Measurements from ENCODE around the gene MLF1.

DNA sequence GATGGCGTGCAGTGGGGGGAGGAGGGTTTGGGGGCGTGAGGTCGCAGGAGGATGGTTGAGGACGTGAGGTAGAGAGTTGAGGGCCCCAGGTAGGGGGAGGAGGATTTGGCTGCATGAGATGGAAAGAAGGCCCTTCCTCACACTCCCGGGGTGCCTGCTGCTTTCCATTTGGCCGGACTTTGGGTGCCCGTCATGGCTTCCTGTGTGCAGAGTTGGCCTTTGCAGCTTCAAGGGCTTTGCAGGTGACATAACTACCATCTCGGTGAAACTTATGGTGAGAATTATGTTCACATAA, 1.7 kb downstream of the MLF1 start:
- TF ChIP-seq RAD21 (IDR thresholded peaks at IDR 0.05; ENCODE audit: low read depth): no peak
- TF ChIP-seq, protein P1, sequence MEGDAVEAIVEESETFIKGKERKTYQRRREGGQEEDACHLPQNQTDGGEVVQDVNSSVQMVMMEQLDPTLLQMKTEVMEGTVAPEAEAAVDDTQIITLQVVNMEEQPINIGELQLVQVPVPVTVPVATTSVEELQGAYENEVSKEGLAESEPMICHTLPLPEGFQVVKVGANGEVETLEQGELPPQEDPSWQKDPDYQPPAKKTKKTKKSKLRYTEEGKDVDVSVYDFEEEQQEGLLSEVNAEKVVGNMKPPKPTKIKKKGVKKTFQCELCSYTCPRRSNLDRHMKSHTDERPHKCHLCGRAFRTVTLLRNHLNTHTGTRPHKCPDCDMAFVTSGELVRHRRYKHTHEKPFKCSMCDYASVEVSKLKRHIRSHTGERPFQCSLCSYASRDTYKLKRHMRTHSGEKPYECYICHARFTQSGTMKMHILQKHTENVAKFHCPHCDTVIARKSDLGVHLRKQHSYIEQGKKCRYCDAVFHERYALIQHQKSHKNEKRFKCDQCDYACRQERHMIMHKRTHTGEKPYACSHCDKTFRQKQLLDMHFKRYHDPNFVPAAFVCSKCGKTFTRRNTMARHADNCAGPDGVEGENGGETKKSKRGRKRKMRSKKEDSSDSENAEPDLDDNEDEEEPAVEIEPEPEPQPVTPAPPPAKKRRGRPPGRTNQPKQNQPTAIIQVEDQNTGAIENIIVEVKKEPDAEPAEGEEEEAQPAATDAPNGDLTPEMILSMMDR (IDR thresholded peaks at IDR 0.05 in 2 of 3, conservative IDR thresholded peaks at IDR 0.05 in 1 of 3; ENCODE audit: borderline replicate concordance in 1 of 3, insufficient read depth in 1 of 3, low read depth in 2 of 3, low read length in 2 of 3): no peak
- no peak for TF ChIP-seq JUND (IDR thresholded peaks at IDR 0.05)
- no peak for TF ChIP-seq POLR2A (IDR thresholded peaks at IDR 0.05; ENCODE audit: borderline replicate concordance, extremely low read depth, insufficient read depth, insufficient read length)

Data from HCT116 (cell line).